ENCODE results near the gene DNAH14.
"Not testable (repeated sequence)": the region's sequence is repeated elsewhere in the genome, so short reads cannot be mapped to it uniquely, and the experiment has no call there.

- TF ChIP-seq CTCF (IDR thresholded peaks at IDR 0.05; ENCODE audit: poor library complexity, severe bottlenecking); POLR2AphosphoS5 (IDR thresholded peaks at IDR 0.05); RAD21 (conservative IDR thresholded peaks at IDR 0.05); REST (IDR thresholded peaks at IDR 0.05; ENCODE audit: borderline replicate concordance); TAF1 (IDR thresholded peaks at IDR 0.05; ENCODE audit: low read depth): not testable (repeated sequence)
These were observed 11.3 kb downstream of the DNAH14 start for GRCh38 chr1:224940735-224941134.
